ENCODE data around the gene MAP1B. TPM values are rescaled to one million over a fixed set of nuclear protein-coding genes. Genes with fewer than 3 reads are reported as not detected.

Gene MAP1B
- total RNA-seq, 1 donor from 2014 or later = 22.4 TPM

DNA sequence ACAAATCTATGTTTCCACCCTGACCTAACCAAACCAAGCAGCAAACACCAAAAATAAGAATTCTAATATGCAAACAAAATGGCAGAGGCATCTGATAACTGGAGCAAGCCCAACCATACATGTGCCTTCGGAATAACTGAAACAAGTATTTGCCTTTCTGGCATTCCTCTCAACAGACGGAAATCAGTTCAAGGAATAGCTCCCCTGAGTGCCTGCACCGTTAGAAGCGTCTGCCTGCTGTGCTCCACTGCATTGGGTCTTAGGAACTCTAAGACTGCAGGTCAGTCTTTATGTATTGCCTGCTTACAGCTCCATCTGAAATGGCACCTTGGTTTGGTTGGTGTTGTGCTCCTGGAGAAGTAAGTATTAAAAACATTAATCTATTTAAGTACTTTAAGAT, 114.3 kb downstream of the MAP1B start:
- Histone ChIP-seq H3K4me3 (ENCODE audit: low read length in 3 of 3) (no peak overlapping the region), H3K9ac (ENCODE audit: low read depth in 1 of 3, low read length in 3 of 3) (no peak overlapping the region), H3K27me3 (ENCODE audit: control insufficient read depth in 3 of 3, insufficient read depth in 3 of 3, low read length in 3 of 3) (no peaks in the 10 kb centered on the region), H3K36me3 (ENCODE audit: control insufficient read depth in 3 of 3, insufficient read depth in 3 of 3, low read length in 3 of 3) (peaks cover 33 to 58% (median 53%) of the 10 kb centered on the region in 3 donors), H3K4me1 (ENCODE audit: control insufficient read depth in 3 of 3, insufficient read depth in 3 of 3, low read length in 3 of 3) (peaks cover 0 to 3% (median 0%) of the 10 kb centered on the region in 3 donors), H3K9me3 (ENCODE audit: control insufficient read depth in 3 of 3, low read length in 3 of 3) (no peaks in the 10 kb centered on the region), H3K27ac (ENCODE audit: low read depth, low read length) (no peak overlapping the region)

DNA sequence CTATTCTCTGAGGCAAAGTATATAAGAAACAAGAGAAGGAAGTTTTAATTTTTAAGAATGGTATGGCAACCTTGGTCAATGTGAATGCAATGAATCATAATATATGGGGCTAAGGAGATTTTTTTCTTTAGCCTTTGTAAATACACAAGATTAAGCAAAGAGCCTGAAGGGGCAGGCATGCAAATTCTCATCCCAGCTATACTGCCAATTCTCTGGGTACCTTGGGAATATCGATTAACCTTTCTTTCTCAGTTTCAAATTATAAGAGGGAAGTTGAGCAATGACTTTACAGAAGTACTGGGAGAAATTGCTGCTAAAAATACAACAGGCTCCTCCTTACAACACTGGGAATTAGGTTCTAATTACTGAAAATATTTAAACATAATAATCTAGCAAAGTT, 115.2 kb downstream of the MAP1B start:
- Histone ChIP-seq H3K27me3 (ENCODE audit: control insufficient read depth in 3 of 3, insufficient read depth in 3 of 3, low read length in 3 of 3) (no peaks in the 10 kb centered on the region), H3K27ac (ENCODE audit: low read depth, low read length) (no peak overlapping the region), H3K9ac (ENCODE audit: low read depth in 1 of 3, low read length in 3 of 3) (no peak overlapping the region), H3K36me3 (ENCODE audit: control insufficient read depth in 3 of 3, insufficient read depth in 3 of 3, low read length in 3 of 3) (peaks cover 33 to 55% (median 54%) of the 10 kb centered on the region in 3 donors), H3K9me3 (ENCODE audit: control insufficient read depth in 3 of 3, low read length in 3 of 3) (no peaks in the 10 kb centered on the region), H3K4me3 (ENCODE audit: low read length in 3 of 3) (no peak overlapping the region), H3K4me1 (ENCODE audit: control insufficient read depth in 3 of 3, insufficient read depth in 3 of 3, low read length in 3 of 3) (peaks cover 0 to 7% (median 5%) of the 10 kb centered on the region in 3 donors)

DNA sequence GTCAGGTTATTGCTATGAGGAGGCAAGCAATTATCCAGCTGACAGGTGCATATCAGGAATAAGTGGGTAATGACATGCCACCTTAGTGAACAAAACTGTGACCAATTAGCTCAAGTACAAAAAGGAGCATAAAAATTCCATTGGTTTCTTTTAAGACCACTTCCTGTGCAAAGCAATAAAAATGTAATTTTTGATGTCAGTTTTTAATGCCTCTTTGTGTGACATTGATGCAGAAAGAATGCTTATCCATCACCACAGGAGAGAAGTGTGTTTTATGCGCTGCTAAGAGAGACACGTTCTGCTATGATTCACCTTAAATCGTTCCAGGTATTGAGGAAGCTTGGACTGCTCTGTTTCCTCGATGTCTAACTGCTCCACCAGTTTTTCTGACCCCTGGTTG, 116.1 kb downstream of the MAP1B start:
- no peaks in the 10 kb centered on the region for H3K9me3 ChIP-seq (ENCODE audit: control insufficient read depth in 3 of 3, low read length in 3 of 3)
- peaks cover 30 to 47% (median 47%) of the 10 kb centered on the region in 3 donors for H3K36me3 ChIP-seq (ENCODE audit: control insufficient read depth in 3 of 3, insufficient read depth in 3 of 3, low read length in 3 of 3)
- H3K4me1 ChIP-seq (ENCODE audit: control insufficient read depth in 3 of 3, insufficient read depth in 3 of 3, low read length in 3 of 3) = peaks cover 0 to 7% (median 5%) of the 10 kb centered on the region in 3 donors

DNA sequence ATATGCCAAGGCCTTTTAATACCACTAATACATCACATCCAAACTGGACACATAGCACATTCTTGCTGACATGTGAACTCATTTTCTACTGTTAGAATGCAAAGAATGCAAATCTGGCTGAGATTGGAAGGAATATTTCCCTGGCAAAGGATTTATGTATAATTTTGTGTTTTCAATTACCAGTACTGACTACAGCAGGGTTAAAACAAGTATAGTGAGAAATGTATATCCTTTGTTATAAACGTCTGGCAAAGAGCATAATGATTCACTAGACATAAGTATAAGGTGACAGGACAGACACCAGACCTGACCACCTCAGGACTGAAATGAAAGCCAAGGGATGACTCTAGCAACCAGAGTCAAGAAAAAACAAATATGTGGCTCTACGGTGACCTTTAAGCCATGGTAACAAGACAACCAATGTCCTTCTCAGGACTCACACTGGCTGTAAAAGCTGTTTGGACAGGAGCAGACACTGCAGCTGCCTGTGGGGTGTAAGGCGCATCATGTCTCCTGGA, 117.7 kb downstream of the MAP1B start:
- no peak overlapping the region for H3K4me3 ChIP-seq (ENCODE audit: low read length in 3 of 3)
- H3K9ac ChIP-seq (ENCODE audit: low read depth in 1 of 3, low read length in 3 of 3) = no peak overlapping the region
- H3K36me3 ChIP-seq (ENCODE audit: control insufficient read depth in 3 of 3, insufficient read depth in 3 of 3, low read length in 3 of 3) = peaks cover 23 to 36% (median 31%) of the 10 kb centered on the region in 3 donors
- H3K4me1 ChIP-seq (ENCODE audit: control insufficient read depth in 3 of 3, insufficient read depth in 3 of 3, low read length in 3 of 3) = peaks cover 0 to 9% (median 7%) of the 10 kb centered on the region in 3 donors
- H3K27ac ChIP-seq (ENCODE audit: low read depth, low read length) = no peak overlapping the region
- no peaks in the 10 kb centered on the region for H3K27me3 ChIP-seq (ENCODE audit: control insufficient read depth in 3 of 3, insufficient read depth in 3 of 3, low read length in 3 of 3)
- no peaks in the 10 kb centered on the region for H3K9me3 ChIP-seq (ENCODE audit: control insufficient read depth in 3 of 3, low read length in 3 of 3)

More for the DNA sequence above, 116.1 kb downstream of the MAP1B start:
- no peak overlapping the region for H3K27ac ChIP-seq (ENCODE audit: low read depth, low read length)
- no peaks in the 10 kb centered on the region for H3K27me3 ChIP-seq (ENCODE audit: control insufficient read depth in 3 of 3, insufficient read depth in 3 of 3, low read length in 3 of 3)
- H3K9ac ChIP-seq (ENCODE audit: low read depth in 1 of 3, low read length in 3 of 3) = no peak overlapping the region
- no peak overlapping the region for H3K4me3 ChIP-seq (ENCODE audit: low read length in 3 of 3)

DNA sequence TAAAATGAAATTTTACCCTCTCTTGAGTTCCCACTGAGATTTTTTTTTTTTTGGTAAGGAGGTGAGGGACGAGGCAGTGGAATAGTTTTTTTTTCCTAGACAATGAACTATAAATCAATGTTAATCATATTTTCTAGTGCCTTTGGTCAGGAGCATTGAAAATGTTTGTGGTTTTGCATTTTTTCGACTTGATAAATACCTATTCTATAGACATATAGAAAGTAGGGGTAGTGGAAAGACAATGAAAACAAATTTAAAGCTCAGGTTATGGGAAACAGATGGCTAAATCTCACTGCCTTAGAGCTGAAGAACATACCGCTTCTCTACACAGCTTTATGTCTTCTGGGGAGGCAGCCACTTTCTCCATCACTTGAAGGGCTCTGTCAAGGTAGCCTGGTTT, 118.5 kb downstream of the MAP1B start:
- peaks cover 19 to 31% (median 23%) of the 10 kb centered on the region in 3 donors for H3K36me3 ChIP-seq (ENCODE audit: control insufficient read depth in 3 of 3, insufficient read depth in 3 of 3, low read length in 3 of 3)

DNA sequence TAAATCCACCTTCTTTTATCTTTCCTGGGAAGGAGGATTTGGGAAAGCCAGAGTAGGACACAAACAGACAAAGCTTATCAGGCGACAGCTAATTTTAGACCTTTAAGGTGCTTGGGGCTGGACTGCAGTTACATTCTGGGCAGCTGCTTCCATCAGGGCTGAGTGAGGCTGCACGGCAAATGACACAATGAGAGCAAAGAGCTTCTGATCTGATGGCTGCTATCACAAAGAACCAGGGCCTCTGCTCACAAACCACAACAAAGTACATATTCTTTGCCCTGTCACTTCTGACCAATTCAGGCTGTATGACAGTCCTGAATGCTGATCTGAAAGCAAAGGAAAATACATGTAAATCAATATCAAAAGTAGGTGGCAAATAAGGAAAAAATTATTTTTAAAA, 119.7 kb downstream of the MAP1B start:
- H3K4me1 ChIP-seq (ENCODE audit: control insufficient read depth in 3 of 3, insufficient read depth in 3 of 3, low read length in 3 of 3) = peaks cover 0 to 9% (median 7%) of the 10 kb centered on the region in 3 donors
- H3K27me3 ChIP-seq (ENCODE audit: control insufficient read depth in 3 of 3, insufficient read depth in 3 of 3, low read length in 3 of 3) = no peaks in the 10 kb centered on the region
- no peak overlapping the region for H3K9ac ChIP-seq (ENCODE audit: low read depth in 1 of 3, low read length in 3 of 3)
- H3K36me3 ChIP-seq (ENCODE audit: control insufficient read depth in 3 of 3, insufficient read depth in 3 of 3, low read length in 3 of 3) = peaks cover 16 to 27% (median 18%) of the 10 kb centered on the region in 3 donors
- no peak overlapping the region for H3K27ac ChIP-seq (ENCODE audit: low read depth, low read length)
- no peaks in the 10 kb centered on the region for H3K9me3 ChIP-seq (ENCODE audit: control insufficient read depth in 3 of 3, low read length in 3 of 3)
- H3K4me3 ChIP-seq (ENCODE audit: low read length in 3 of 3) = no peak overlapping the region

More for the DNA sequence above, 118.5 kb downstream of the MAP1B start:
- no peak overlapping the region for H3K9ac ChIP-seq (ENCODE audit: low read depth in 1 of 3, low read length in 3 of 3)
- no peaks in the 10 kb centered on the region for H3K27me3 ChIP-seq (ENCODE audit: control insufficient read depth in 3 of 3, insufficient read depth in 3 of 3, low read length in 3 of 3)
- H3K27ac ChIP-seq (ENCODE audit: low read depth, low read length) = no peak overlapping the region
- no peak overlapping the region for H3K4me3 ChIP-seq (ENCODE audit: low read length in 3 of 3)
- H3K4me1 ChIP-seq (ENCODE audit: control insufficient read depth in 3 of 3, insufficient read depth in 3 of 3, low read length in 3 of 3) = peaks cover 0 to 9% (median 7%) of the 10 kb centered on the region in 3 donors
- no peaks in the 10 kb centered on the region for H3K9me3 ChIP-seq (ENCODE audit: control insufficient read depth in 3 of 3, low read length in 3 of 3)

DNA sequence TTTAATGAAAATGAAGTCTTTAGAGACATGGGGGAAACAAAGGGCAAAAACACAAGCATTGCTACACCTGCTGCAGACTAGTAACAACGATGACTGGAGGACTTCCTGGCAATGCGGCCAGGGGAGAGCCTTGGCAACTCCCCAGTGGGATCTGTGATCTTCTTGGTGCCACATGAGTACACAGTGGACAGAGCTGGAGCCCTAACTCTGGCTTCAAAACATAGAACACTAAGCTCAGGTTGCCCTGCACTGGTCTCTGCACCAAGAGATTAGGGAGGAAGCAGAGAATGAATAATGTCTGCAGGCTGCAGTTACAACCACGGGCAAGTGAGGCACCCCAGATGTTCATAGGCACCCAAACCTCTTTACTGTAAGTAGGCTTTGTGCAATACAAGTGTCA, 121.7 kb downstream of the MAP1B start:
- H3K9me3 ChIP-seq (ENCODE audit: control insufficient read depth in 3 of 3, low read length in 3 of 3) = no peaks in the 10 kb centered on the region
- peak overlapping the region in 1 of 3 donors; percentile 18 for H3K9ac ChIP-seq (ENCODE audit: low read depth in 1 of 3, low read length in 3 of 3)
- no peak overlapping the region for H3K27ac ChIP-seq (ENCODE audit: low read depth, low read length)
- H3K36me3 ChIP-seq (ENCODE audit: control insufficient read depth in 3 of 3, insufficient read depth in 3 of 3, low read length in 3 of 3) = peaks cover 6 to 17% (median 10%) of the 10 kb centered on the region in 3 donors
- H3K4me1 ChIP-seq (ENCODE audit: control insufficient read depth in 3 of 3, insufficient read depth in 3 of 3, low read length in 3 of 3) = peaks cover 3 to 16% (median 10%) of the 10 kb centered on the region in 3 donors
- H3K4me3 ChIP-seq (ENCODE audit: low read length in 3 of 3) = no peak overlapping the region
- no peaks in the 10 kb centered on the region for H3K27me3 ChIP-seq (ENCODE audit: control insufficient read depth in 3 of 3, insufficient read depth in 3 of 3, low read length in 3 of 3)

DNA sequence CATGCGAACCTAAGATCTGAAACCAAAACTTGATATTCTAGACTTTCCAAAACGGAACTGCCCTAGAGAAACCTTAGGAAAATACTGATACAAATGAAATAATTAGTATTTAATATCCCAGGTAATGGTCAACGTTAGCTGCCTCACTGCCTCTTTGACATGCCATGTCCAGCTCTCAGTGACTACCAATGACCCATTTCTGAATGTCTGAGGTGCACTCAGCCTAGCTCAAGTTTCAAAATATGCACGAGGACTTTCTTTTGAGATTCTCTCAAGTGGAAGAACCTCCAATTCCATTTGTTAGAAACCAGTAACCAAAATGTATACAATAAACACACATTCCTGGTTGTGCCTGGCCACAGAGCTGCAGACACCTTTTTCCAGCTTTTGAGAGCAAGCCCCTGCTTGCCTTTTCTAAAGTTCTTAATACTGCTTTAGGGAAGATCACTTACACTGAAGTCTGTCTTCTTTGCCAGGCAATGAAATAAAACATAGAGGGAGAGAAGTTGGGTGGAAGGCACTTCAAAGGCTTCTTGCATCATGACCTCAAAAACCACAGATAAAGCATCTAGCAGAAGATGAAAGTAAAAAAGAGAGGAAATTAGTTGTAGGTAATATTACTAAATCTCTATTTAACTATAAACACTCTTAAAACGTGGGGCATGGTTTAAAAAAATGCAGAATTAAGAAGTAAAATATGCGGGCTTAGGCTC, 124.9 kb downstream of the MAP1B start:
- Histone ChIP-seq H3K4me3 (ENCODE audit: low read length in 3 of 3) (no peak overlapping the region), H3K27me3 (ENCODE audit: control insufficient read depth in 3 of 3, insufficient read depth in 3 of 3, low read length in 3 of 3) (no peaks in the 10 kb centered on the region), H3K4me1 (ENCODE audit: control insufficient read depth in 3 of 3, insufficient read depth in 3 of 3, low read length in 3 of 3) (peaks cover 10 to 24% (median 12%) of the 10 kb centered on the region in 3 donors), H3K27ac (ENCODE audit: low read depth, low read length) (no peak overlapping the region), H3K9ac (ENCODE audit: low read depth in 1 of 3, low read length in 3 of 3) (no peak overlapping the region), H3K9me3 (ENCODE audit: control insufficient read depth in 3 of 3, low read length in 3 of 3) (no peaks in the 10 kb centered on the region), H3K36me3 (ENCODE audit: control insufficient read depth in 3 of 3, insufficient read depth in 3 of 3, low read length in 3 of 3) (peaks cover 0 to 18% (median 0%) of the 10 kb centered on the region in 3 donors)

DNA sequence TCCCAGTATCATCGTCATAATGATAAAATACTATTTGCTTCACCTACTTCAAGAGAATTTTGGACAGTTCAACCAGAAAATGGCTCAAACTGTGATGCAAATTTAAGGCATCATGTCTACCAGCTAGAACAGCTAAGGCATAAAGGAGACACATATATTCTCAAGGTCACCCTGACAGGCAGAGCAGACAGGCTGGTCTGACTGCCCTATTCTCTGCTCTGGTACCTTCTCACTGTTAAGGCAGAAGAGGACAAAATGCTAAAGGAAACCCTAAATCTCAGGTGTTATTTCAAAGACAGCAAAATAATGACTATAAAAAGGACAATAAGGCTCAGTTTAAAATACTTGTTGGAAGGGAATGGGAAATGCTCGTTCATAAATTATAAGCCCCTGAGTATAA, 125.6 kb downstream of the MAP1B start:
- Histone ChIP-seq H3K27me3 (ENCODE audit: control insufficient read depth in 3 of 3, insufficient read depth in 3 of 3, low read length in 3 of 3) (no peaks in the 10 kb centered on the region), H3K36me3 (ENCODE audit: control insufficient read depth in 3 of 3, insufficient read depth in 3 of 3, low read length in 3 of 3) (peaks cover 0 to 23% (median 0%) of the 10 kb centered on the region in 3 donors), H3K27ac (ENCODE audit: low read depth, low read length) (no peak overlapping the region), H3K9ac (ENCODE audit: low read depth in 1 of 3, low read length in 3 of 3) (no peak overlapping the region), H3K4me3 (ENCODE audit: low read length in 3 of 3) (no peak overlapping the region), H3K4me1 (ENCODE audit: control insufficient read depth in 3 of 3, insufficient read depth in 3 of 3, low read length in 3 of 3) (peaks cover 10 to 24% (median 12%) of the 10 kb centered on the region in 3 donors), H3K9me3 (ENCODE audit: control insufficient read depth in 3 of 3, low read length in 3 of 3) (no peaks in the 10 kb centered on the region)

DNA sequence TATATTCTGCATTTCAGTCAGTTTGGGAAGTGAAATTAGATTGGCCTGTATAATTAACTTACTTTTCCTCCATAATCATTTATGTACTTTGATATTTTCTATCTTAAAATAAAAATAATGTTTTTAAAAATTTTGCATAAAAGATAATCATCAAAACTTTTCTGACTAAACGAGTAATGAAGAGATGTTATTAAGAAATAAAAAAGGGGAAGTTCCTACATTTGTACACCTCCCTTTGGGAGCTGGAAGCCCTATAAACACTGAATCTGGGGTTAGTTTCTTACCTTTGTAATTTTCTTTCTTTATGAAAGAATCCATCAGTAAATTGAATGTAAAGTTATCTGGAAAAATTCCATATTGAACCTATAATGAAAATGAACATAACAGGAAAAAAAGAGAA, 126.6 kb downstream of the MAP1B start:
- no peak overlapping the region for H3K9ac ChIP-seq (ENCODE audit: low read depth in 1 of 3, low read length in 3 of 3)

More for the DNA sequence above, 126.6 kb downstream of the MAP1B start:
- no peaks in the 10 kb centered on the region for H3K27me3 ChIP-seq (ENCODE audit: control insufficient read depth in 3 of 3, insufficient read depth in 3 of 3, low read length in 3 of 3)
- peaks cover 10 to 23% (median 12%) of the 10 kb centered on the region in 3 donors for H3K4me1 ChIP-seq (ENCODE audit: control insufficient read depth in 3 of 3, insufficient read depth in 3 of 3, low read length in 3 of 3)
- peaks cover 0 to 25% (median 0%) of the 10 kb centered on the region in 3 donors for H3K36me3 ChIP-seq (ENCODE audit: control insufficient read depth in 3 of 3, insufficient read depth in 3 of 3, low read length in 3 of 3)
- H3K4me3 ChIP-seq (ENCODE audit: low read length in 3 of 3) = no peak overlapping the region
- no peaks in the 10 kb centered on the region for H3K9me3 ChIP-seq (ENCODE audit: control insufficient read depth in 3 of 3, low read length in 3 of 3)
- H3K27ac ChIP-seq (ENCODE audit: low read depth, low read length) = no peak overlapping the region
